HuH-7 (cell line): ENCODE measurements around the gene PIGS.
"Not testable (repeated sequence)": the region's sequence is repeated elsewhere in the genome, so short reads cannot be mapped to it uniquely, and the experiment has no call there.

Source experiments
- DNase-seq: peaks from one replicate; pipeline ENCODE4 v3.0.0; 2011; ENCODE audit warnings: low spot score

PIGS gene

DNA sequence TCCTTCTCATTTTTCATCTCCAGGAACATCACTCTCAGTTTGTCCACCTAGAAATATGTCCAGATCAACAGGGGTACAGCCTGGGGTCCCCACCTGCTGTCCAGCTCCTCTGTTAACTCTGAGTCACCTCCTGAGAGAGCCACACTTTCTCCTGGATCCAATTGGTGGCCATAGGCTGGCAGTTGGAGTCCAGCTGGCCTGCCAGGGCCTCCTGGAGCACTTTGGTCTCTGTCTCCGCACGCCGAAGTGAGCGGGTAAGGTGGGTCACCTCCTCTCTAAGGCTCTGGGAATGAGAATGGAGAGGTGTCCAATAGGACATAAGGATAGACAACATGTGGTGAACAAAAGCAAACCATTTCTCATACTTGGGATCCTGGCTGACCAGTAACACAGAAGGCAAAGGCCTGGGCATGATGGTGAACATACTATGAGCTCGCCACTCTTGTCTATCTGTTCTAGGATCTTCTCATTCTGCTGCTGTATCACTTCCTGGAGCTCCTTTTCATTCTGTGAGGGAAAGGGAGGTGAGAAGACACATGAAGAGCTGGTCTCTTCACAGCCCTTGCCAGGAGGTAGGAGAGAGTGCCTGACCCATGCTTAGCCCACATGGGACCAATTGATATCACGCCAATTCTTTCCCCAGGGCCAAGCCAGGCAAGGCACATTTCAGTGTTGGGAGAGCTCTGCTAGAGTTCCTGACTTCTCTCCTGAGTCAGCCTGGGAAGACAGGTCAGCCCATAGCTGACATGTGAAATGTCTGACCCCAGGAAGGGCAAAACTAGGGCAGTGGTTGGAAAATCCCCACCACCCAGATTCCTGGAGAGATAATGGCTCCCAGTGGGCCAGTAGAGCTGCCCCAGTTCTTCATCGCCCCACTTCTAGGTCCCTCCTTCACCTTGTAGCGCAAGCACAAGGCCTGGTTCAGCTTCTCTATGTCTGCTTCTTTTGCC is 7.2 kb upstream of the PIGS start:
- DNase-seq: no peak

- no peak for DNase-seq
Observed at GRCh38 chr17:28577466-28577824, 6.1 kb upstream of the PIGS start.

- DNase-seq: peak; percentile 97
Observed at GRCh38 chr17:28576758-28577465, 5.6 kb upstream of the PIGS start, which contains the start of gene ALDOC. ALDOC (minus strand) TSS chr17:28576895; CDS start chr17:28575532, 1,363 bp downstream.

DNA sequence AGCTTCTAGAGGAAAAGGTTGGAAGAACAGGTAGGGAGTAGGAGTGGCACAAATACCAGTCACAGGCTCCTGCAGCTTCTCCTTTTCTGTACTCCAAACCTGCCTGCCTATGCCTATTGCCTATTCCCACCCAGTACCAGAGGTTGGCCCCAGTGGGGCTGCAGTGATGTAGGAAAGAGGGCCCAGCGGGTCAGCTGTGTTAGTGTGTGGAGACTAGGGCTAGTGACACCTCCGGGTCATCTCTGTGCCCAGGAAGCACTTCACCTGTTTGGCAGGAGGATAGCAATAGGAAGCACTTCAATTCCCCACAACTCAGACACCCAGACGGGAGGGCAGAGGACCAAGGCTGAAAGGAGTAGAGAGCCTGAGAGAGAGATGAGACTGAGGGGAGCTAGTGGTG is 4.7 kb upstream of the PIGS start:
- DNase-seq: not testable (repeated sequence)

- DNase-seq: no peak
Observed at GRCh38 chr17:28575126-28575795, 3.9 kb upstream of the PIGS start.

DNA sequence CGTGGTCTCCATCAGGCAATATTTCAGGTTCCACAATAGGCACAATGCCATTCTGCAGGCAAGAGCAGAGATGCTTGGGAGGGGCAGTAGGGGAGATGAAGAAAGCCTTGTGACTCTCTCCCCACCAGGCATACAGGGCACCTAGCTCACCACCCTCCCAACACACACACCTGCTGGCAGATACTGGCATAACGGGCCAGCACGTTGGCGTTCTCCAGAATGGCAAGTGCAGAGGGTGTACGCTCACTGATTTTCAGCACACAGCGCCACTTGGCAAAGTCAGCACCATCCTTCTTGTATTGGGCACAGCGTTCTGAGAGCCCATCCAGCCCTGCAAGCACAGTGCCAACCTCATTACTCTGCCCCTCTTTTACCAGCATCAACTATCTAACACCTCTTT is 3.2 kb upstream of the PIGS start:
- DNase-seq: no peak

DNA sequence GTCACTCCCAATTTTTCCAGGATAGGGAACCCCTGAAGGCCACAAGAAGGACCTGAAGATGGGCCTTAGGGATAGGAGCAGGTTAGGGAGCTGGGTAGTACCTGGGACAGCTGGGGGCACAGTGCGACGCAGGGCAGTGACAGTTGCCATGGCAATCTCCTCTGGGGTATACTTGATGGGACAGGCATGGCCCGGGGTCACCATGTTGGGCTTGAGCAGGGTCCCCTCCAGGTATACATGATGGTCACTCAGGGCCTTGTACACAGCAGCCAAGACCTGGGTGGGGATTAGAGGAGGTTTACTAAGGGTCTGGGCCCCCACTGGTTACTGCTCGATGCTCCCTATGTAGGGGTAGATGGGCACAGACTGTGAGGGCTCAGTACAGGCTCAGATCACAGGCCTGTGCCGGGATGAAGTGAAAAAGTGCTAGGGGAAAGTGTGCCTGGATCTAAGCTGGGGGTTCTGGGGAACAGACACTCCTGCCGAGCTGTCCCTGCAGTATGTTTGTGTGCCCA is 2.7 kb upstream of the PIGS start:
- DNase-seq: no peak

- no peak for DNase-seq
Observed at GRCh38 chr17:28573521-28573920, 2.2 kb upstream of the PIGS start.

GRCh38 chr17:28573040-28573380 is 1.7 kb upstream of the PIGS start:
- no peak for DNase-seq

DNA sequence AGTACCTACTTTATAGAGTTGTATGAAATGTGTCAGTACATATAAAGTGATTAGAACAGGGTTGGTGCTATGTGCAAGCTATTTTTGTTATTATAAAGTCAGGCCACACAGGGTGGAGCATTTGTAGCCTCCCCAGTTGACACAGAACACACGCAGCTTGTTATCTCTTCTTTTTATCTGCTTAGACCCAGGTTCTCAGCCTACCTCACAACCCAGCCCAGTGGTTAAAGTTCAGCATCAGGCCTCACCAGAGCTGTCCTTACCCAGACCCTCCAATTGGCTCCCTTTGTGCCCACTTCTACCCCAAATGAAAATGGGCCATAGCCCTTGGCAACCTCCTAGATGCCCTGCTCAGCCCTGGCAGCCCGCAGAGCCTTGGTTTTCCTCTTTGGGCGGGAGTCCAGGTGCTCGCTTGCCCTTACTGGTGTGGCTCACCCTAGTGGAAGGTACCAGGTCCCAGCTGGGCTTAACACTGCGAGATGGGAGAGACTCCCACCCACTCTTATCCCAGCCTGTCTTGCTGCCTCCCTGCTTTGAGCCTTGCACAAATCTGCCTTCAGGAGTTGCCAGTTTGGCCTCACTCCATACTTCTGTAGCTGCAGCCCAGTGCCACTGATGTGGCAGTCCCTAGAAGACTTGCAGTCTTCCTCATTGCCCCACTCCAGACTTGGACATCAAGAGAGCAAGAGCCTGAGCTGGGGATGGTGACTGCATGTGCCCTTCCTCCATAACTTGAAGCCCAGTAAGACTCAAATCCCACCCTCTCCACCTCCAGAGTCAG is 1.1 kb upstream of the PIGS start:
- no peak for DNase-seq

GRCh38 chr17:28570716-28571360 is 486 bp downstream of the PIGS start:
- DNase-seq: peak; percentile 56

DNA sequence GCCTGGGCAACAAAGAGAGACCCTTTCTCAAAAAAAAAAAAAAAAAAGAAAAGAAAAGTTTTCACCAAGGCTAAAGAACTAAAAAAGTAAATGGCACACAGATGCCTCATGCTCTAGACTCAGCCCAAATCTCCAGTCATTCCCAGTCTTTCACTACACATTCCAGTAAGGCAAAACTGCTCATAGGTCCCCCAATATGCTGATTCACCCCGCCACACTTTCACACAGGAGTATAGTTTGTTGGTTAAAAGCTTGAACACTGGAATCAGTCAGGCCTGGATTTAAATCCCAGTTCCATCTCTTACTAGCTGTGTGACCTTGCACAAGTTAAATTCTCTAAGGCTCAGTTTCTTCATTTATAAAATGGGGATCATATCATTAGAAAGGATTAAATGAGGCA is 1.9 kb downstream of the PIGS start:
- no peak for DNase-seq

DNA sequence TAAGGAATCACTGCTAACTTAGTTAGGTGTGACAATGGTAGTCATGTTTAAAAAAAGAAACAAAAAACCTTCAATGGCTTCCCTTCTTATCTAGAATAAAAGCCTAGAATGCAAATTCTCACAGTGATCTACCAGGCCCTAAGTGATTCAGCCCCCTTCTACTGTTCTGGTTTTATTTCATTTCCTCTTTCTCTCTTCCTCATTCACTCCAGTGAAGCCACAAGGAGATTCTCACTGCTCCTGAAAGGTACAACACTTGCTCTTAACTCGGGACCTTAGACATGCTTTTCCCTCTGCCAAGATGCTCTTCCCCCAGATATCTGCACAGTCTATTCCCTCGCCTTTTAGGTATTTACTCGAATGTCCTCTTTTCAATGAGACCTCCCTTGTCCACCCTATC is 3.7 kb downstream of the PIGS start:
- DNase-seq: no peak

GRCh38 chr17:28563475-28563874 is 7.8 kb downstream of the PIGS start:
- DNase-seq: no peak

DNA sequence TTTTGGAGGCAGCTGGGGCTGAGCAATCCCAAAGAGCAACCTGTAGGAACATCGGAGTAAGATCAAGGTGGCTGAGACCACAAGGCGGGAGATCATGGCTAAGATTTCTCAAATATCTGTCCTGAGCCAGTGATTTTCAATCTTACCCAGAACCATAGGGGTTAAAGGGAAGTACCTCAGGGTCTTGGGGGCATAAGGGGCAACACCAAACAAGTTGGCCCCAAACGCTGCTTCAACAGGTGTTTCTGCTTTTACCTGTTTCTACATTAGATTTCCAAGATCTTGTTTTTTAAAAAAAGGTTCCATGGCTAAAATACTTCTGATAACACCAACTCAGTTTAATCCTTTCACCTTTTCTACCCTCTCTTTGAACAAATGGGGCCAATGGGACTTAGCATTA is 16.3 kb downstream of the PIGS start:
- DNase-seq: no peak

- no peak for DNase-seq
Observed at GRCh38 chr17:28554565-28554964, 16.8 kb downstream of the PIGS start.

- DNase-seq: no peak
Observed at GRCh38 chr17:28553000-28553505, 18.3 kb downstream of the PIGS start.

DNA sequence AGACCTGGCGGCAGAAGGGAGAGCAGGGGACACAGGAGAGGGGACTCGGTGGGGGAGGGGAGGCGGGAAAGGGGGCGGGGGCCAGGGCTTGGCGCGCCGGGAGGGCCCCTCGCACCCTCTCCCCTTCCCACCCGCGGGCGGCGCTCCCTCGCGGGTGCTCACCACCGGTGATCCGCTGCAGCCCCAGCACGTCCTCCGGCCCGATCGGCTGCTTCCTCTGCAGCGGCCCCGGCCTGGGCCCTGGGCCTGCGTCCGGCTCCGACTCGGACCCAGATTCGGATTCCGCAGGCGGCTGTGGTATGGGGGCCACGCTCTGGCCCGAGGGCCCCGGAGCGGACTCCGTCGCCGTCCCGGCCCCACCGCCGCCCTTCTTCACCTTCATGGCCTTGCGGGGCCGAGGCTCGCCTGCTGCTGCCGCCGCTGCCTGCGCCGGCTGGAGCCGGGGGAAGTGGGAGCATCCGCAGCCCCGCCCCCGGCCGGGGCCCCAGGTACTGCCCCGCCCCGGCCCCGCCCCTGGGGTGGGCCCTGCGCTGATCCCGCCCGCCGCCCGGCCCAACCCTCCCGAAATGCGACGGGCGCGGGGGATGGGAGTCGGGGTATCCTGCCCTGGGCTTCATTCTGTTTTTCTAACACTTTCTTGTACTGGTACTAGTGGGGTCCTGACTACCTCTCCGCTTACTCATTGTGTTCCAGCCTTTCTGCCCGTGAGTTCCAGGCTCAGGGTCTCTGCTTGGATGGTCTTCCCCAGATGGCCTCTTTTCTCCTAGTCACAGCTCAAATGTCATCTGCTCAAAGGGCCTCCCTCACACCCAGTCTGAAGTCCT is 18.9 kb downstream of the PIGS start, which contains the start of gene UNC119:
Gene UNC119 (minus strand): TSS at position 449 of the 824 bp plus-strand sequence. CDS start 67 bp downstream, at position 382.
- peak; percentile 91 for DNase-seq

DNA sequence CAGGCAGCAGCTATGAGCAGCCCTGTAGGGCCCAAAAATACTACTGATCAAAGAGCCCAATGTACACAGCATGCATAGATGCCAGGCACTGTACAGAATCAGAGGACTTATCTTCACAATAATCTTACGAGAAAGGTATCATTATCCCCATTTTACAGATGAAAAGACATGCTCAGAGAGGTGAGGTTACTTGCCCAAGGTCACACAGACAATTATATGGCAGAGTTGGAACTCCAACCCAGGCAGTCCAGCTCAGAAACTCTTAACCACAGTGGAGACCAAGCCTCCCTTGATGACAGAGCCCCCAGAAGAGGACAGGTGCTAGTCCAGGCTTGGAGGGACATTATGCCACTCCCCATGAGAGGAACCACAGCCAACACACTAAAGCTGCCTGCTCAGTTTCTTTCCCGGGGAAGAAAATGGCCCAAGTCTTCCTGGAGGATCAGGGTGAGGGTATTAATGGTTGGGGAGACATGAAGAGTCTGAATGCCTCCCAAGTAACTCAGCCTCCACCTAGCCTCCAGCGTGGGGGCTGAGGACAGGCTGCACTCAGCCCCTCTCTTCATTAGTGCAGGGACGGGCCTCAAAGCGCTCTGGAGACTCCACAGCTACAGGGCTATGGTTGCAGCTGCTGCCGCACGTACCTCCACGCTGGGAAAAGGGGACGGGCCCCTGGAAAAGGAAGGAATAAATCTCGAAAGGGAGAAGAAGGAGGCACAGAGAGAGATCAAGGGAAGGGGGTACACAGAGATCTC is 19.7 kb downstream of the PIGS start:
- peak; percentile 58 for DNase-seq
